ENCODE measurements around the gene FKBP2. TPM values are rescaled to one million over a fixed set of nuclear protein-coding genes. Genes with fewer than 3 reads are reported as not detected.

The FKBP2 gene
- total RNA-seq, 1 experiment from 2014 or later = 27.8 TPM

GRCh38 chr11:64222651-64223000 lies 18.3 kb upstream of the FKBP2 start:
- no peak for DNase-seq
- Histone ChIP-seq H3K9me3 (ENCODE audit: low read length) (no peaks in the 10 kb centered on the region), H3K4me3 (ENCODE audit: low read length) (no peak overlapping the region), H4K20me1 (ENCODE audit: insufficient read depth, low read depth, low read length) (no peaks in the 10 kb centered on the region), H3K79me2 (ENCODE audit: low read length) (peaks cover 16% of the 10 kb centered on the region), H3K4me2 (ENCODE audit: low read depth, low read length, poor library complexity, severe bottlenecking) (no peak overlapping the region), H2AFZ (ENCODE audit: low read length) (no peak overlapping the region), H3K9ac (ENCODE audit: low read length) (no peak overlapping the region), H3K36me3 (ENCODE audit: insufficient read depth, low read length) (peaks cover 5% of the 10 kb centered on the region; the same call in 1 of the 2 replicates), H3K4me1 (ENCODE audit: low read length) (peaks cover 36% of the 10 kb centered on the region), H3K27ac (ENCODE audit: low read length) (no peak overlapping the region), H3K27me3 (ENCODE audit: low read length) (no peaks in the 10 kb centered on the region), H3K9me2 (replicated peaks; ENCODE audit: insufficient read depth, low read length) (no peaks in the 10 kb centered on the region)

- peaks cover 16% of the 10 kb centered on the region for H3K79me2 ChIP-seq (ENCODE audit: low read length)
- H3K36me3 ChIP-seq (ENCODE audit: insufficient read depth, low read length) = peaks cover 5% of the 10 kb centered on the region; the same call in 1 of the 2 replicates
- no peaks in the 10 kb centered on the region for H3K9me3 ChIP-seq (ENCODE audit: low read length)
- H3K9ac ChIP-seq (ENCODE audit: low read length) = no peak overlapping the region; the same call in 1 of the 2 replicates
- no peak overlapping the region for H3K4me2 ChIP-seq (ENCODE audit: low read depth, low read length, poor library complexity, severe bottlenecking)
- H3K27me3 ChIP-seq (ENCODE audit: low read length) = no peaks in the 10 kb centered on the region
- H3K27ac ChIP-seq (ENCODE audit: low read length) = peak overlapping the region; percentile 87
- H4K20me1 ChIP-seq (ENCODE audit: insufficient read depth, low read depth, low read length) = no peaks in the 10 kb centered on the region
- H3K4me3 ChIP-seq (ENCODE audit: low read length) = no peak overlapping the region
- H2AFZ ChIP-seq (ENCODE audit: low read length) = no peak overlapping the region
- peaks cover 37% of the 10 kb centered on the region for H3K4me1 ChIP-seq (ENCODE audit: low read length)
- DNase-seq = no peak
- H3K9me2 ChIP-seq (replicated peaks; ENCODE audit: insufficient read depth, low read length) = no peaks in the 10 kb centered on the region
Measured at GRCh38 chr11:64223001-64223651, 17.8 kb upstream of the FKBP2 start.

DNA sequence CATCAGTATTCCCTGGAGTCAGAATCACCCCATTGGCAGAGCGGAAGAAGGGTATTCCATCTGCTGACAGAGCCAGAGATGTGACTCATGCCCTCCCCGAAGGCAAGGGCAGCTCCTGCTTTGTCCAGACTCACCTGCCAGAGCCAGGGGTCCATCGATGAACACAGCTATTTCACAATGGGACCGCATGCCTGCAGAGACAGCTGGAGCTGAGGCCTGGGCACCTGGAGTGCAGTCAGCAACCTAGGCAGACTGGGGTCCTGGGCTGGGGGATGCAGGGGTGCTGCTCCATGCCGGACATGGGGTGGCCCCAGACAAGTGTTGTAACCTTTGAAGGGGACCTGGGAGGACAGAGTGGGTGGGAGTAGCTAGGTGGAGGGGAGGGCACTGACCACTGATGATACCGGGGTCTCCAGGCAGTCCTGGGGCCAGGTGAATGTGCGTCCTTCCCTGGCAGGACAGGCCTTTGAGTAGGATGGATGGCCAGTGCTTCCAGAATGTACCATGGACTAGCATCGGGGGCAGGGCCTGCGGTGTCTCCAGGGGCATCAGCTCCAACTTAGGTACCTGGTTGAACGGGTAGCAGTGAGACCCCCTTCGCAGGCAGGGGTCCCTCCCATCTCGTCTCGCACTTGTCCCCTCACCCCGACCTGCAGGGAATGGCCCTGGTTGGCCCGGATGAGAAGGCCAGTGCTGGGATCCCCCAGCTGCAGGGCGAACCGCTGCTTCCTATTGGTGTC lies 16.6 kb upstream of the FKBP2 start:
- H3K27me3 ChIP-seq (ENCODE audit: low read length) = no peaks in the 10 kb centered on the region
- H3K27ac ChIP-seq (ENCODE audit: low read length) = peak overlapping the region; percentile 87
- H3K9ac ChIP-seq (ENCODE audit: low read length) = peak overlapping the region; percentile 100
- H3K4me3 ChIP-seq (ENCODE audit: low read length) = peak overlapping the region; percentile 99
- no peak for DNase-seq
- H3K36me3 ChIP-seq (ENCODE audit: insufficient read depth, low read length) = 0 out of 2 replicates have a peak, but pooled peaks cover 5% of the 10 kb centered on the region
- H2AFZ ChIP-seq (ENCODE audit: low read length) = no peak overlapping the region
- H3K9me3 ChIP-seq (ENCODE audit: low read length) = no peaks in the 10 kb centered on the region
- peaks cover 16% of the 10 kb centered on the region for H3K79me2 ChIP-seq (ENCODE audit: low read length)
- peak overlapping the region; percentile 100 for H3K4me2 ChIP-seq (ENCODE audit: low read depth, low read length, poor library complexity, severe bottlenecking)
- peaks cover 42% of the 10 kb centered on the region for H3K4me1 ChIP-seq (ENCODE audit: low read length)
- H4K20me1 ChIP-seq (ENCODE audit: insufficient read depth, low read depth, low read length) = no peaks in the 10 kb centered on the region
- no peaks in the 10 kb centered on the region for H3K9me2 ChIP-seq (replicated peaks; ENCODE audit: insufficient read depth, low read length)

GRCh38 chr11:64224891-64225607 lies 15.8 kb upstream of the FKBP2 start:
- H3K36me3 ChIP-seq (ENCODE audit: insufficient read depth, low read length) = 0 out of 2 replicates have a peak, but pooled peaks cover 5% of the 10 kb centered on the region
- no peaks in the 10 kb centered on the region for H4K20me1 ChIP-seq (ENCODE audit: insufficient read depth, low read depth, low read length)
- H2AFZ ChIP-seq (ENCODE audit: low read length) = no peak overlapping the region
- H3K79me2 ChIP-seq (ENCODE audit: low read length) = peaks cover 16% of the 10 kb centered on the region
- peaks cover 49% of the 10 kb centered on the region for H3K4me1 ChIP-seq (ENCODE audit: low read length)
- peak overlapping the region; percentile 100 for H3K9ac ChIP-seq (ENCODE audit: low read length)
- peak; percentile 79 for DNase-seq
- no peaks in the 10 kb centered on the region for H3K9me3 ChIP-seq (ENCODE audit: low read length)
- H3K4me2 ChIP-seq (ENCODE audit: low read depth, low read length, poor library complexity, severe bottlenecking) = peak overlapping the region; percentile 100
- no peaks in the 10 kb centered on the region for H3K9me2 ChIP-seq (replicated peaks; ENCODE audit: insufficient read depth, low read length)
- peak overlapping the region; percentile 87 for H3K27ac ChIP-seq (ENCODE audit: low read length)
- peak overlapping the region; percentile 99 for H3K4me3 ChIP-seq (ENCODE audit: low read length)
- H3K27me3 ChIP-seq (ENCODE audit: low read length) = no peaks in the 10 kb centered on the region

DNA sequence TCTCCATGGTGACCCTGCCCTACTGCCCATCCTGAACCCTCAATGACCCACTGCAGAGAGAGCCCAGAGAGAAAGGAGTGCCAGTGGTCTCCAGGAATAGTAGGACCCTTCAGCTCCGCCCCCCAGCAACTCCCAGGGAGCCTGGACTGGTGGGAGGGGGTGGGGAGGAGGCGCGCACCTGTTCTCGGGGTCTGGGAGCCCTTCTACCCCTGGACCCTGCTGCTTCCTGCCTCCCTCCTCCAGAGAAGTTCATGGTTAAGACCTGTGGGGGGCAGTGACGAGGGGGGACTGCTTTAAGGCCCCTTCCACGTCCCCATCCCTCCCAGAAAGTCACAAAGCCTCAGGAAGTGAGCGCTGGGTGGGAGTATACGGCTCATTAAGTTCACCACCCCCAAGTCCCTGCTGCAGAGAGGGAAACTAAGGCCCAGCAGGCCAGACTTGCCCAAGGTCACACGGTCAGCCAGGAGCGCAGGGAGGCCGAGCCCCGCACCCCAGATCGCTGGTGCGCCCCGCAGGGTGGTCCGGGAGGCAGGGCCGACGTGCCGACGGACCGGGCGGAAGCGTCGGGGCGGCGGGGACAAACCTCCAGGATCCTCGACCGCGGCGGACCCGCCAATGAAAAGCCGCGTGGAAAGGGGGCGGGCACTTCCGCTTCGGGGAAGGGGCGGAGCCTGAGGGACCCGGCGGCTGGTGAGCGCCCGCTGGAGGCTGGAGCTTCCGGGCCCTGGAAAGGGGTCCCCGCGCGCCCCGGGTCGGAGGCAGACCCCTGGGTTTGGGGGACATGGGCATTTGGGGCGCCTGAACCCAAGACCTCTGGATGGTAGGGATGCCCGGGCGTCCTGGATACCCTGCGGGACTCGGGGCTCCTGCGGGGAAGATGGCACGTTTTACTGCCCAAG lies 15.0 kb upstream of the FKBP2 start, which contains the start of the genes NUDT22 and TRPT1:
TSS of gene NUDT22 (plus strand) at position 667 of the 899 bp plus-strand sequence. CDS start 379 bp downstream, outside the sequence.
TSS of gene TRPT1 (minus strand) at position 579 of the 899 bp plus-strand sequence. CDS start at position 253, 326 bp downstream.
- DNase-seq = peak; percentile 97
- Histone ChIP-seq H3K36me3 (ENCODE audit: insufficient read depth, low read length) (0 out of 2 replicates have a peak, but pooled peaks cover 4% of the 10 kb centered on the region), H4K20me1 (ENCODE audit: insufficient read depth, low read depth, low read length) (no peaks in the 10 kb centered on the region), H3K27ac (ENCODE audit: low read length) (peak within 1 kb of the TSS; percentile 87), H3K4me2 (ENCODE audit: low read depth, low read length, poor library complexity, severe bottlenecking) (peak within 1 kb of the TSS; percentile 100), H3K4me3 (ENCODE audit: low read length) (peak within 1 kb of the TSS; percentile 99), H3K4me1 (ENCODE audit: low read length) (peaks cover 51% of the 10 kb centered on the region), H3K79me2 (ENCODE audit: low read length) (peaks cover 16% of the 10 kb centered on the region), H3K9me3 (ENCODE audit: low read length) (no peaks in the 10 kb centered on the region), H3K9me2 (replicated peaks; ENCODE audit: insufficient read depth, low read length) (no peaks in the 10 kb centered on the region), H3K27me3 (ENCODE audit: low read length) (no peaks in the 10 kb centered on the region), H2AFZ (ENCODE audit: low read length) (0 out of 2 replicates have a peak within 1 kb of the TSS, but pooled peaks have one; percentile 32), H3K9ac (ENCODE audit: low read length) (peak within 1 kb of the TSS; percentile 100)

- H3K4me3 ChIP-seq (ENCODE audit: low read length) = peak overlapping the region; percentile 99
- DNase-seq = peak; percentile 93
Measured at GRCh38 chr11:64226507-64227051, 14.3 kb upstream of the FKBP2 start.

DNA sequence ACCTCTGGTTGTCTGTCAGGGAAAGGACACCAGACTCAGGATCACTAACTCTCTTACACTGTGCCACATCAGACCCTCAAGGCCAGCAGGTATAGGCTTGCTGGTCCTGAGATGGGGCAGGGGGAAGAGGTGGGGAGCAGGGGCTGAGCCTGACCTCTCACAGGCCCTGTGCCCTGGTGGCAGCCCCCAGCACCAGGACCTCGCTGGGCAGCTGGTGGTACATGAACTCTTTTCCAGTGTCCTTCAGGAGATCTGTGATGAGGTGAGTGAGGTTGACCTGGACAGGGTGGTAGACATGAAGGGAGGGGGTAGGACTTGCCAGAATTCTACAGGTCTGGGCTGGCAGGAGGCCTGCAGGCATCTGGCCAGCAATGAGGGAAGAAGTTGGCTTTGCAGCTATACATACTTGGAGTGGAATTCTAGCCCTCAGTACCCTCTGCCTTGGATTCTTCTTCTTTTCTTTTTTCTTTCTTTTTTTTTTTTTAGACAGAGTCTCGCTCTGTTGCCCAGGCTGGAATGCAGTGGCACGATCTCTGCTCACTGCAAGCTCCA lies 13.4 kb upstream of the FKBP2 start:
- peak overlapping the region; percentile 100 for H3K4me2 ChIP-seq (ENCODE audit: low read depth, low read length, poor library complexity, severe bottlenecking)
- peak overlapping the region; percentile 100 for H3K9ac ChIP-seq (ENCODE audit: low read length)
- peak overlapping the region; percentile 99 for H3K4me3 ChIP-seq (ENCODE audit: low read length)
- H3K9me3 ChIP-seq (ENCODE audit: low read length) = no peaks in the 10 kb centered on the region
- no peaks in the 10 kb centered on the region for H3K27me3 ChIP-seq (ENCODE audit: low read length)
- H3K4me1 ChIP-seq (ENCODE audit: low read length) = peaks cover 66% of the 10 kb centered on the region
- no peaks in the 10 kb centered on the region for H3K9me2 ChIP-seq (replicated peaks; ENCODE audit: insufficient read depth, low read length)
- H4K20me1 ChIP-seq (ENCODE audit: insufficient read depth, low read depth, low read length) = no peaks in the 10 kb centered on the region
- no peaks in the 10 kb centered on the region for H3K36me3 ChIP-seq (ENCODE audit: insufficient read depth, low read length)
- H3K27ac ChIP-seq (ENCODE audit: low read length) = peak overlapping the region; percentile 87
- DNase-seq = no peak
- H3K79me2 ChIP-seq (ENCODE audit: low read length) = peaks cover 16% of the 10 kb centered on the region
- no peak overlapping the region for H2AFZ ChIP-seq (ENCODE audit: low read length)

More at GRCh38 chr11:64226507-64227051, 14.3 kb upstream of the FKBP2 start:
- Histone ChIP-seq H3K9ac (ENCODE audit: low read length) (peak overlapping the region; percentile 100), H3K9me3 (ENCODE audit: low read length) (no peaks in the 10 kb centered on the region), H3K79me2 (ENCODE audit: low read length) (peaks cover 16% of the 10 kb centered on the region), H4K20me1 (ENCODE audit: insufficient read depth, low read depth, low read length) (no peaks in the 10 kb centered on the region), H3K27me3 (ENCODE audit: low read length) (no peaks in the 10 kb centered on the region), H3K9me2 (replicated peaks; ENCODE audit: insufficient read depth, low read length) (no peaks in the 10 kb centered on the region), H3K4me1 (ENCODE audit: low read length) (peaks cover 57% of the 10 kb centered on the region), H2AFZ (ENCODE audit: low read length) (no peak overlapping the region), H3K27ac (ENCODE audit: low read length) (peak overlapping the region; percentile 87), H3K36me3 (ENCODE audit: insufficient read depth, low read length) (no peaks in the 10 kb centered on the region), H3K4me2 (ENCODE audit: low read depth, low read length, poor library complexity, severe bottlenecking) (peak overlapping the region; percentile 100)

All from Karpas-422 (cell line).